ENCODE data around the gene SRP14.

DNA sequence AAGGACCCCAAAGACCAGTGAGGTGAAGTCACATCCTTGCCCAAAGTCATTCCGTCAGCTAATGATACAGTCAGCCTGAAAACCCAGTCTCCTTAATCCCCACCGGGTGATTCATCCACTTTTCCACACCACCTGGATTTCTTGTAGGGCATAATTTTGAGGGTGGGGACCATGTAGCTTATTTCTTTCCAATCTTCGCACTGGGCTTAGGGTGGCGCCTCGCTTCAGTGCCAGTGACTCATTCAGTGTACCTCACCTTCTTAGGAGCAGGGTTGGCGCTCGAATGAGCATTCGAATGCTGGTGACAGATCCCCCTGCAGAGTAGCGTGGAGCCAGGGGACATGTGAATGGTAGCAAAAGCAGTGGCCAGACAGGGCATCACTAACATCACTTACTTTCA, 45.7 kb upstream of the SRP14 start:
- TF ChIP-seq, protein P1, sequence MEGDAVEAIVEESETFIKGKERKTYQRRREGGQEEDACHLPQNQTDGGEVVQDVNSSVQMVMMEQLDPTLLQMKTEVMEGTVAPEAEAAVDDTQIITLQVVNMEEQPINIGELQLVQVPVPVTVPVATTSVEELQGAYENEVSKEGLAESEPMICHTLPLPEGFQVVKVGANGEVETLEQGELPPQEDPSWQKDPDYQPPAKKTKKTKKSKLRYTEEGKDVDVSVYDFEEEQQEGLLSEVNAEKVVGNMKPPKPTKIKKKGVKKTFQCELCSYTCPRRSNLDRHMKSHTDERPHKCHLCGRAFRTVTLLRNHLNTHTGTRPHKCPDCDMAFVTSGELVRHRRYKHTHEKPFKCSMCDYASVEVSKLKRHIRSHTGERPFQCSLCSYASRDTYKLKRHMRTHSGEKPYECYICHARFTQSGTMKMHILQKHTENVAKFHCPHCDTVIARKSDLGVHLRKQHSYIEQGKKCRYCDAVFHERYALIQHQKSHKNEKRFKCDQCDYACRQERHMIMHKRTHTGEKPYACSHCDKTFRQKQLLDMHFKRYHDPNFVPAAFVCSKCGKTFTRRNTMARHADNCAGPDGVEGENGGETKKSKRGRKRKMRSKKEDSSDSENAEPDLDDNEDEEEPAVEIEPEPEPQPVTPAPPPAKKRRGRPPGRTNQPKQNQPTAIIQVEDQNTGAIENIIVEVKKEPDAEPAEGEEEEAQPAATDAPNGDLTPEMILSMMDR (conservative IDR thresholded peaks at IDR 0.05; ENCODE audit: low read length), result no peak
- TF ChIP-seq EZH2phosphoT487 (IDR thresholded peaks at IDR 0.05; ENCODE audit: borderline replicate concordance), result no peak
